WTC11 (cell line): ENCODE data around the gene CELF2. TPM values are rescaled to one million over a fixed set of nuclear protein-coding genes. Genes with fewer than 3 reads are reported as not detected.

Experiments used
- ATAC-seq: fragments of 200-7000 bp; cut with Tn5 transposase; 2 replicates; pipeline ENCODE4 v1.10.0; 2021; ENCODE audit warnings: mild to moderate bottlenecking, moderate library complexity
- CTCF ChIA-PET: fragments of 300-600 bp; sonication (Branson Sonifier 250); formaldehyde crosslinking; loops from one replicate; lab custom pipeline; 2021; ENCODE audit warnings: antibody characterized with exemption; lab: Charles Lee
- POLR2A ChIA-PET: fragments of 350-600 bp; sonication (Branson Sonifier 250); formaldehyde crosslinking; loops from one replicate; lab custom pipeline; 2021; ENCODE audit warnings: antibody characterized with exemption; lab: Charles Lee
- DNase-seq: peaks from one replicate; pipeline ENCODE4 v3.0.0; 2021; ENCODE audit warnings: low spot score
- H3K27ac Mint-ChIP-seq: 2 replicates; pipeline ENCODE4 v1.8.0; 2021; ENCODE audit warnings: mixed read lengths
- H3K27me3 Mint-ChIP-seq: 2 replicates; pipeline ENCODE4 v1.8.0; 2021; ENCODE audit warnings: low read depth, mild to moderate bottlenecking, moderate library complexity, mixed read lengths
- H3K36me3 Mint-ChIP-seq: 2 replicates; pipeline ENCODE4 v1.8.0; 2021; ENCODE audit warnings: mixed read lengths
- H3K4me1 Mint-ChIP-seq: 2 replicates; pipeline ENCODE4 v1.8.0; 2022; ENCODE audit warnings: mixed read lengths
- H3K4me3 Mint-ChIP-seq: 2 replicates; pipeline ENCODE4 v1.8.0; 2021; ENCODE audit warnings: mild to moderate bottlenecking, moderate library complexity, mixed read lengths
- H3K9me3 Mint-ChIP-seq: 2 replicates; pipeline ENCODE4 v1.8.0; 2021; ENCODE audit warnings: mixed read lengths
- GABPB1 ChIP-seq: sonication (generic); formaldehyde crosslinking; IDR thresholded peaks from 2 replicates; pipeline ENCODE4 v1.8.1; 2023; ENCODE audit warnings: mild to moderate bottlenecking, missing genetic modification reagents
- JAZF1 ChIP-seq: fragments of 250-450 bp; sonication (Bioruptor Pico); IDR thresholded peaks from 2 replicates; pipeline ENCODE4 v1.9.0; 2021; ENCODE audit warnings: moderate library complexity, mild to moderate bottlenecking, inconsistent platforms
- JUN ChIP-seq: sonication (generic); formaldehyde crosslinking; IDR thresholded peaks from 2 replicates; pipeline ENCODE4 v1.8.0; 2023; ENCODE audit warnings: mild to moderate bottlenecking, missing genetic modification reagents
- NFATC4 ChIP-seq: fragments of 250-450 bp; sonication (Bioruptor Pico); IDR thresholded peaks from 2 replicates; pipeline ENCODE4 v1.9.0; 2021; ENCODE audit warnings: mild to moderate bottlenecking
- NR2C2 ChIP-seq: sonication (generic); formaldehyde crosslinking; IDR thresholded peaks from 2 replicates; pipeline ENCODE4 v1.8.0; 2022; ENCODE audit warnings: mild to moderate bottlenecking, missing genetic modification reagents
- TEAD1 ChIP-seq: sonication (generic); formaldehyde crosslinking; IDR thresholded peaks from 2 replicates; pipeline ENCODE4 v1.8.0; 2022; ENCODE audit warnings: mild to moderate bottlenecking, missing genetic modification reagents
- ZNF423 ChIP-seq: fragments of 250-450 bp; sonication (Bioruptor Pico); IDR thresholded peaks from 2 replicates; pipeline ENCODE4 v2.1.2; 2022; ENCODE audit warnings: mild to moderate bottlenecking, moderate library complexity
- total RNA-seq: library from RNA; stranded (reverse); gene quantifications from 3 replicates; pipeline ENCODE4 v1.2.3, GENCODE V29; 2021
- TF ChIP-seq, protein P1 (sequence below): sonication (generic); formaldehyde crosslinking; IDR thresholded peaks from 2 replicates; pipeline ENCODE4 v1.8.1; 2023; ENCODE audit warnings: mild to moderate bottlenecking, missing genetic modification reagents
- TF ChIP-seq, protein P2 (sequence below): sonication (generic); formaldehyde crosslinking; conservative IDR thresholded peaks from 2 replicates; pipeline ENCODE4 v1.8.1; 2023; ENCODE audit warnings: mild to moderate bottlenecking, low read depth, missing genetic modification reagents, moderate library complexity
- TF ChIP-seq, protein P3 (sequence below): sonication (generic); formaldehyde crosslinking; IDR thresholded peaks from 2 replicates; pipeline ENCODE4 v1.8.0; 2022; ENCODE audit warnings: mild to moderate bottlenecking, missing genetic modification reagents
- TF ChIP-seq, protein P4 (sequence below): sonication (generic); formaldehyde crosslinking; IDR thresholded peaks from 2 replicates; pipeline ENCODE4 v1.8.1; 2023; ENCODE audit warnings: mild to moderate bottlenecking, missing genetic modification reagents
- TF ChIP-seq, protein P5 (sequence below): sonication (generic); formaldehyde crosslinking; IDR thresholded peaks from 2 replicates; pipeline ENCODE4 v1.8.0; 2023; ENCODE audit warnings: missing genetic modification reagents, mild to moderate bottlenecking, borderline replicate concordance
- TF ChIP-seq, protein P6 (sequence below): sonication (generic); formaldehyde crosslinking; IDR thresholded peaks from 2 replicates; pipeline ENCODE4 v1.8.1; 2023; ENCODE audit warnings: mild to moderate bottlenecking, missing genetic modification reagents, moderate library complexity
- TF ChIP-seq, protein P7 (sequence below): fragments of 250-450 bp; sonication (Bioruptor Pico); IDR thresholded peaks from 2 replicates; pipeline ENCODE4 v1.9.0; 2021; ENCODE audit warnings: mild to moderate bottlenecking

Gene CELF2
- total RNA-seq, 1 experiment from 2014 or later: 24.6 TPM

DNA sequence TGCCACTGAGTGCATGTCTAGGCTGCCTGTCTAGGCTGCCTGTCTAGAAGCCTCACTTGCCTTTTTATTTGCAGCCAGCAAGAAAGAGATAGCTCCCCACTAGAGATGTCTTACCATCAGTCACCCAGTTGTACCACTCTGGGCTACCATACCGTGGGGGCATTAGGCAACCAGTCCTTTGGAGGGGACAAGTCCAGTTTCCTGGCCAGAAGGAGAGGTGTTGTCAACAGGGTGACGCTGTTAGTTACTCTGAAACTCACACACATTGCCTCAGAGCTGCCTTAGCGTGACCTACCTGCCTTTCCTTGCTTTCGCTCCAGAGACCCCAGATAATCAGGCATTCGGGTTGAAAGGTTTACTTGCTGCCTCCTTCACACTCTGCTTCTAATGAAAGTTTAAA is 155.4 kb downstream of the CELF2 start:
- Mint-ChIP-seq H3K9me3 (no peaks in the 10 kb centered on the region), H3K27me3 (no peaks in the 10 kb centered on the region), H3K4me3 (no peak overlapping the region), H3K36me3 (no peaks in the 10 kb centered on the region), H3K27ac (no peak overlapping the region), H3K4me1 (peaks cover 6% of the 10 kb centered on the region)
- ATAC-seq: no peak
- ChIA-PET POLR2A (no interaction called here), CTCF (no interaction called here)
- no peak for DNase-seq
- TF ChIP-seq, protein P1, sequence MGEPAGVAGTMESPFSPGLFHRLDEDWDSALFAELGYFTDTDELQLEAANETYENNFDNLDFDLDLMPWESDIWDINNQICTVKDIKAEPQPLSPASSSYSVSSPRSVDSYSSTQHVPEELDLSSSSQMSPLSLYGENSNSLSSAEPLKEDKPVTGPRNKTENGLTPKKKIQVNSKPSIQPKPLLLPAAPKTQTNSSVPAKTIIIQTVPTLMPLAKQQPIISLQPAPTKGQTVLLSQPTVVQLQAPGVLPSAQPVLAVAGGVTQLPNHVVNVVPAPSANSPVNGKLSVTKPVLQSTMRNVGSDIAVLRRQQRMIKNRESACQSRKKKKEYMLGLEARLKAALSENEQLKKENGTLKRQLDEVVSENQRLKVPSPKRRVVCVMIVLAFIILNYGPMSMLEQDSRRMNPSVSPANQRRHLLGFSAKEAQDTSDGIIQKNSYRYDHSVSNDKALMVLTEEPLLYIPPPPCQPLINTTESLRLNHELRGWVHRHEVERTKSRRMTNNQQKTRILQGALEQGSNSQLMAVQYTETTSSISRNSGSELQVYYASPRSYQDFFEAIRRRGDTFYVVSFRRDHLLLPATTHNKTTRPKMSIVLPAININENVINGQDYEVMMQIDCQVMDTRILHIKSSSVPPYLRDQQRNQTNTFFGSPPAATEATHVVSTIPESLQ (CRISPR knock-in tag): no peak
- TF ChIP-seq NR2C2 (CRISPR knock-in tag): no peak
- TF ChIP-seq GABPB1 (CRISPR knock-in tag): no peak
- TF ChIP-seq, protein P2, sequence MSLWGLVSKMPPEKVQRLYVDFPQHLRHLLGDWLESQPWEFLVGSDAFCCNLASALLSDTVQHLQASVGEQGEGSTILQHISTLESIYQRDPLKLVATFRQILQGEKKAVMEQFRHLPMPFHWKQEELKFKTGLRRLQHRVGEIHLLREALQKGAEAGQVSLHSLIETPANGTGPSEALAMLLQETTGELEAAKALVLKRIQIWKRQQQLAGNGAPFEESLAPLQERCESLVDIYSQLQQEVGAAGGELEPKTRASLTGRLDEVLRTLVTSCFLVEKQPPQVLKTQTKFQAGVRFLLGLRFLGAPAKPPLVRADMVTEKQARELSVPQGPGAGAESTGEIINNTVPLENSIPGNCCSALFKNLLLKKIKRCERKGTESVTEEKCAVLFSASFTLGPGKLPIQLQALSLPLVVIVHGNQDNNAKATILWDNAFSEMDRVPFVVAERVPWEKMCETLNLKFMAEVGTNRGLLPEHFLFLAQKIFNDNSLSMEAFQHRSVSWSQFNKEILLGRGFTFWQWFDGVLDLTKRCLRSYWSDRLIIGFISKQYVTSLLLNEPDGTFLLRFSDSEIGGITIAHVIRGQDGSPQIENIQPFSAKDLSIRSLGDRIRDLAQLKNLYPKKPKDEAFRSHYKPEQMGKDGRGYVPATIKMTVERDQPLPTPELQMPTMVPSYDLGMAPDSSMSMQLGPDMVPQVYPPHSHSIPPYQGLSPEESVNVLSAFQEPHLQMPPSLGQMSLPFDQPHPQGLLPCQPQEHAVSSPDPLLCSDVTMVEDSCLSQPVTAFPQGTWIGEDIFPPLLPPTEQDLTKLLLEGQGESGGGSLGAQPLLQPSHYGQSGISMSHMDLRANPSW: no peak
- TF ChIP-seq TEAD1 (CRISPR knock-in tag): no peak
- TF ChIP-seq ZNF423 (CRISPR knock-in tag): no peak
- TF ChIP-seq, protein P3, sequence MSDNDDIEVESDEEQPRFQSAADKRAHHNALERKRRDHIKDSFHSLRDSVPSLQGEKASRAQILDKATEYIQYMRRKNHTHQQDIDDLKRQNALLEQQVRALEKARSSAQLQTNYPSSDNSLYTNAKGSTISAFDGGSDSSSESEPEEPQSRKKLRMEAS (CRISPR knock-in tag): no peak
- TF ChIP-seq NFATC4 (CRISPR knock-in tag): no peak
- TF ChIP-seq JAZF1: no peak
- TF ChIP-seq, protein P4, sequence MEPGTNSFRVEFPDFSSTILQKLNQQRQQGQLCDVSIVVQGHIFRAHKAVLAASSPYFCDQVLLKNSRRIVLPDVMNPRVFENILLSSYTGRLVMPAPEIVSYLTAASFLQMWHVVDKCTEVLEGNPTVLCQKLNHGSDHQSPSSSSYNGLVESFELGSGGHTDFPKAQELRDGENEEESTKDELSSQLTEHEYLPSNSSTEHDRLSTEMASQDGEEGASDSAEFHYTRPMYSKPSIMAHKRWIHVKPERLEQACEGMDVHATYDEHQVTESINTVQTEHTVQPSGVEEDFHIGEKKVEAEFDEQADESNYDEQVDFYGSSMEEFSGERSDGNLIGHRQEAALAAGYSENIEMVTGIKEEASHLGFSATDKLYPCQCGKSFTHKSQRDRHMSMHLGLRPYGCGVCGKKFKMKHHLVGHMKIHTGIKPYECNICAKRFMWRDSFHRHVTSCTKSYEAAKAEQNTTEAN: no peak
- TF ChIP-seq, protein P5, sequence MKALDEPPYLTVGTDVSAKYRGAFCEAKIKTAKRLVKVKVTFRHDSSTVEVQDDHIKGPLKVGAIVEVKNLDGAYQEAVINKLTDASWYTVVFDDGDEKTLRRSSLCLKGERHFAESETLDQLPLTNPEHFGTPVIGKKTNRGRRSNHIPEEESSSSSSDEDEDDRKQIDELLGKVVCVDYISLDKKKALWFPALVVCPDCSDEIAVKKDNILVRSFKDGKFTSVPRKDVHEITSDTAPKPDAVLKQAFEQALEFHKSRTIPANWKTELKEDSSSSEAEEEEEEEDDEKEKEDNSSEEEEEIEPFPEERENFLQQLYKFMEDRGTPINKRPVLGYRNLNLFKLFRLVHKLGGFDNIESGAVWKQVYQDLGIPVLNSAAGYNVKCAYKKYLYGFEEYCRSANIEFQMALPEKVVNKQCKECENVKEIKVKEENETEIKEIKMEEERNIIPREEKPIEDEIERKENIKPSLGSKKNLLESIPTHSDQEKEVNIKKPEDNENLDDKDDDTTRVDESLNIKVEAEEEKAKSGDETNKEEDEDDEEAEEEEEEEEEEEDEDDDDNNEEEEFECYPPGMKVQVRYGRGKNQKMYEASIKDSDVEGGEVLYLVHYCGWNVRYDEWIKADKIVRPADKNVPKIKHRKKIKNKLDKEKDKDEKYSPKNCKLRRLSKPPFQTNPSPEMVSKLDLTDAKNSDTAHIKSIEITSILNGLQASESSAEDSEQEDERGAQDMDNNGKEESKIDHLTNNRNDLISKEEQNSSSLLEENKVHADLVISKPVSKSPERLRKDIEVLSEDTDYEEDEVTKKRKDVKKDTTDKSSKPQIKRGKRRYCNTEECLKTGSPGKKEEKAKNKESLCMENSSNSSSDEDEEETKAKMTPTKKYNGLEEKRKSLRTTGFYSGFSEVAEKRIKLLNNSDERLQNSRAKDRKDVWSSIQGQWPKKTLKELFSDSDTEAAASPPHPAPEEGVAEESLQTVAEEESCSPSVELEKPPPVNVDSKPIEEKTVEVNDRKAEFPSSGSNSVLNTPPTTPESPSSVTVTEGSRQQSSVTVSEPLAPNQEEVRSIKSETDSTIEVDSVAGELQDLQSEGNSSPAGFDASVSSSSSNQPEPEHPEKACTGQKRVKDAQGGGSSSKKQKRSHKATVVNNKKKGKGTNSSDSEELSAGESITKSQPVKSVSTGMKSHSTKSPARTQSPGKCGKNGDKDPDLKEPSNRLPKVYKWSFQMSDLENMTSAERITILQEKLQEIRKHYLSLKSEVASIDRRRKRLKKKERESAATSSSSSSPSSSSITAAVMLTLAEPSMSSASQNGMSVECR (CRISPR knock-in tag): no peak
- TF ChIP-seq, protein P6, sequence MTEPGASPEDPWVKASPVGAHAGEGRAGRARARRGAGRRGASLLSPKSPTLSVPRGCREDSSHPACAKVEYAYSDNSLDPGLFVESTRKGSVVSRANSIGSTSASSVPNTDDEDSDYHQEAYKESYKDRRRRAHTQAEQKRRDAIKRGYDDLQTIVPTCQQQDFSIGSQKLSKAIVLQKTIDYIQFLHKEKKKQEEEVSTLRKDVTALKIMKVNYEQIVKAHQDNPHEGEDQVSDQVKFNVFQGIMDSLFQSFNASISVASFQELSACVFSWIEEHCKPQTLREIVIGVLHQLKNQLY: no peak

DNA sequence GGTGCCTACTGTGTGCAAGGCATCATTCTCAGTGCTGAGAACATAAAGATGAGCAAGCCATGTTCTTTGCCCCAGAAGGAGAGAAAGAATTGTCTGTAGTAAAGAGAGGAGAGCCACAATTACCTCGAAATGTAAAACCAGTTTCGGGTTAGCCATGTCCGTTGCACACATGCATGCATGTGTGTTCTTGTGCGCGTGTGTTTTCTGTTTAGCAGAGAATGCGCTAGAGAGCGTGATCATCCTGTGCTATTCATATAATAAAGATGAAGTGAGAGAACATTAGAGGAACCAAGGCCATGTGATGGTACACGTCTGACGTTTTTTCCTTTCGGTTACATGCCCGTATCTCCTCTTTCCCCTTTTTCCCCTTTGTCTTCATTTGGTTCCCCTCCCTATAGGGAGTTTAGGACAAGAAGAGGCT is 158.2 kb downstream of the CELF2 start:
- DNase-seq (no peak), ATAC-seq (no peak)
- no peak for TF ChIP-seq JUN (CRISPR knock-in tag)
- TF ChIP-seq, protein P7, sequence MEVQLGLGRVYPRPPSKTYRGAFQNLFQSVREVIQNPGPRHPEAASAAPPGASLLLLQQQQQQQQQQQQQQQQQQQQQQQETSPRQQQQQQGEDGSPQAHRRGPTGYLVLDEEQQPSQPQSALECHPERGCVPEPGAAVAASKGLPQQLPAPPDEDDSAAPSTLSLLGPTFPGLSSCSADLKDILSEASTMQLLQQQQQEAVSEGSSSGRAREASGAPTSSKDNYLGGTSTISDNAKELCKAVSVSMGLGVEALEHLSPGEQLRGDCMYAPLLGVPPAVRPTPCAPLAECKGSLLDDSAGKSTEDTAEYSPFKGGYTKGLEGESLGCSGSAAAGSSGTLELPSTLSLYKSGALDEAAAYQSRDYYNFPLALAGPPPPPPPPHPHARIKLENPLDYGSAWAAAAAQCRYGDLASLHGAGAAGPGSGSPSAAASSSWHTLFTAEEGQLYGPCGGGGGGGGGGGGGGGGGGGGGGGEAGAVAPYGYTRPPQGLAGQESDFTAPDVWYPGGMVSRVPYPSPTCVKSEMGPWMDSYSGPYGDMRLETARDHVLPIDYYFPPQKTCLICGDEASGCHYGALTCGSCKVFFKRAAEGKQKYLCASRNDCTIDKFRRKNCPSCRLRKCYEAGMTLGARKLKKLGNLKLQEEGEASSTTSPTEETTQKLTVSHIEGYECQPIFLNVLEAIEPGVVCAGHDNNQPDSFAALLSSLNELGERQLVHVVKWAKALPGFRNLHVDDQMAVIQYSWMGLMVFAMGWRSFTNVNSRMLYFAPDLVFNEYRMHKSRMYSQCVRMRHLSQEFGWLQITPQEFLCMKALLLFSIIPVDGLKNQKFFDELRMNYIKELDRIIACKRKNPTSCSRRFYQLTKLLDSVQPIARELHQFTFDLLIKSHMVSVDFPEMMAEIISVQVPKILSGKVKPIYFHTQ (CRISPR knock-in tag): no peak
- Mint-ChIP-seq H3K4me1 (peaks cover 9% of the 10 kb centered on the region; the same call in 1 of the 2 replicates), H3K4me3 (no peak overlapping the region), H3K9me3 (no peaks in the 10 kb centered on the region), H3K27me3 (no peaks in the 10 kb centered on the region), H3K36me3 (no peaks in the 10 kb centered on the region), H3K27ac (no peak overlapping the region)
- CTCF ChIA-PET: no interaction called here
- POLR2A ChIA-PET: no interaction called here
